Measurements from ENCODE around the gene ERMAP.

ERMAP gene

GRCh38 chr1:42822800-42823392, 6.0 kb downstream of the ERMAP start:
- TF ChIP-seq, protein P1, sequence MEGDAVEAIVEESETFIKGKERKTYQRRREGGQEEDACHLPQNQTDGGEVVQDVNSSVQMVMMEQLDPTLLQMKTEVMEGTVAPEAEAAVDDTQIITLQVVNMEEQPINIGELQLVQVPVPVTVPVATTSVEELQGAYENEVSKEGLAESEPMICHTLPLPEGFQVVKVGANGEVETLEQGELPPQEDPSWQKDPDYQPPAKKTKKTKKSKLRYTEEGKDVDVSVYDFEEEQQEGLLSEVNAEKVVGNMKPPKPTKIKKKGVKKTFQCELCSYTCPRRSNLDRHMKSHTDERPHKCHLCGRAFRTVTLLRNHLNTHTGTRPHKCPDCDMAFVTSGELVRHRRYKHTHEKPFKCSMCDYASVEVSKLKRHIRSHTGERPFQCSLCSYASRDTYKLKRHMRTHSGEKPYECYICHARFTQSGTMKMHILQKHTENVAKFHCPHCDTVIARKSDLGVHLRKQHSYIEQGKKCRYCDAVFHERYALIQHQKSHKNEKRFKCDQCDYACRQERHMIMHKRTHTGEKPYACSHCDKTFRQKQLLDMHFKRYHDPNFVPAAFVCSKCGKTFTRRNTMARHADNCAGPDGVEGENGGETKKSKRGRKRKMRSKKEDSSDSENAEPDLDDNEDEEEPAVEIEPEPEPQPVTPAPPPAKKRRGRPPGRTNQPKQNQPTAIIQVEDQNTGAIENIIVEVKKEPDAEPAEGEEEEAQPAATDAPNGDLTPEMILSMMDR (IDR thresholded peaks at IDR 0.05; ENCODE audit: low read depth, low read length), result no peak
- H3K4me3 ChIP-seq (ENCODE audit: low read depth, low read length), result no peak overlapping the region

DNA sequence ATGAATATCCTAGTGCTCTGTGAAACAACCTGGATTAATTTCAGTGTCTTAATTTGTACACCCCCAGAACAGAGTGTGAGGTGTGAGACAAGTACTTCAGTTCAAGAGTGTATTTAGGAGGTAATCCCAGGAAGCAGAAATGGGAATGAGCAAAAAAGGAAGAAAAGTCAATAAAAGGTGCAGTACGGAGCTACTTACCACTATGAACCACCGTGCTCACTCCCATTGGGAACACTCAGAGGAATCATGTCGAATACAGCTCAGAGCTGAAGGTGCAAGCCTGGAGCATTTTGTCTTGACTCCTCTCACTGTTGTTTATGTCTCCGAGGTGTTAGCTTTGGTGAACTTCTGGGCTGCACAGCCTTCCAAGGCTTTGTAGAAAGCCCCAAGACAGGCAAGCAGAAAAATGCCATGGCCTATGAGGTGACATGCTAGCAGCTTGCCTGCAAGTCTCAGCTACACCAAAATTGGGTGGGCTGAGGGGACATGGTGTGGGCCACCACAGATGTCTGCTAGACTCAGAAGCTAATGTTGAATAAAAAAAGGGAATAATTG, 7.6 kb downstream of the ERMAP start:
- TF ChIP-seq, protein P1 (IDR thresholded peaks at IDR 0.05; ENCODE audit: low read depth, low read length), result no peak
- no peak overlapping the region for H3K4me3 ChIP-seq (ENCODE audit: low read depth, low read length)

- H3K4me3 ChIP-seq (ENCODE audit: low read depth, low read length), result no peak overlapping the region
- TF ChIP-seq, protein P1 (IDR thresholded peaks at IDR 0.05; ENCODE audit: low read depth, low read length), result no peak
Observed at GRCh38 chr1:42825036-42825851, 8.3 kb downstream of the ERMAP start.

- no peak overlapping the region for H3K4me3 ChIP-seq (ENCODE audit: low read depth, low read length)
- TF ChIP-seq, protein P1 (IDR thresholded peaks at IDR 0.05; ENCODE audit: low read depth, low read length), result no peak
Observed at GRCh38 chr1:42830631-42831030, 13.7 kb downstream of the ERMAP start.

DNA sequence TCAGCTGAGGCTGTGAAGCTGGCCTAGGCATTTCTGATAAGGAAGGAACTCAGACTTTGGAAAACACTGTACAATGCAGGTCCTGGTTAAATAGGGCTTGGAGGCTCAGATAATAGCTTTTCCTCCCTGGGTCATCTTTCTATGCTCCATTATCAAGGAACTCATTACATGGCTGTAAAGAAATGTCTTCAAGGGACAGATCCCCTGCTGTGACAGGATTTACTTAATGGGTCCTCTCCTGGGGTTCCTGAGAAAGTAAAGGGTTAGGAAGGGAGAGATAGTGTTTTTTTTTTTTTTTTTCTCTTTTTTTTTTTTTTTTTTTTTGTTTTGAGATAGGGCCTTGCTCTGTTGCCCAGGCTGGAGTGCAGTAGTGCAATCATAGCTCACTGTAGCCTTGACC, 14.4 kb downstream of the ERMAP start:
- TF ChIP-seq, protein P1 (IDR thresholded peaks at IDR 0.05; ENCODE audit: low read depth, low read length), result no peak
- no peak overlapping the region for H3K4me3 ChIP-seq (ENCODE audit: low read depth, low read length)

DNA sequence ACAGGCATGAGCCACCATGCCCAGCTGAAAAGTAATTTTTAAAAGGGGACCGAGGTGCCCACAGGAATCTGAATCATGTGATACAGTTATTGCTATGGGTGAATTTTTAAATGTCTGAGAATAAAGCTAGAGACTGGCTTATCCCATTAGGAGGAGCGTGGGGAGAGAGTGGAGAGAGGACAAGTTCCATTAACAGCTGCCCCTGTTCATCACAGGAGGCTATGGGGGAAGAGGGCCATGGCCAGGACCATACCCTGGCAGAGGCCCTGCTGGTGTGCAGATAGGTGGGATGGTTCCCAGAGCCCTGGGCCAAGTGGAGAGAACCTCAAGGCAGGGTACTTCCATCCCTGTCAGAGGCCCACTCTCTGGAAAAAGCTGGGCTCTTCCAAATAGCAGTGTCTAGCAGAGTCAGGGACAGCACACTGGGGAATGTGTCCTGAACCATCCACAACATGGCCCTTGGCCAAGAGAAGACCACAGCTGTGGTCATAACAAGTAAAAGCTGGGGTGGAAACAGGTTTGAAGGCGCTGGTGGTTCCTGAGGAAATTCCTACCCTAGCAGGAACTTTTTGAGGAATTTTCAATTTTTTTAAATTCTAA, 15.8 kb downstream of the ERMAP start:
- H3K4me3 ChIP-seq (ENCODE audit: low read depth, low read length), result no peak overlapping the region
- TF ChIP-seq, protein P1 (IDR thresholded peaks at IDR 0.05; ENCODE audit: low read depth, low read length), result no peak

- H3K4me3 ChIP-seq (ENCODE audit: low read depth, low read length), result no peak overlapping the region
- TF ChIP-seq, protein P1 (IDR thresholded peaks at IDR 0.05; ENCODE audit: low read depth, low read length), result no peak
Observed at GRCh38 chr1:42833981-42834380, 17.1 kb downstream of the ERMAP start.

Measured in WI38 (cell line).